ENCODE measurements around the gene VAC14. TPM values are rescaled to one million over a fixed set of nuclear protein-coding genes. Genes with fewer than 3 reads are reported as not detected.

Gene VAC14
- total and polyA plus RNA-seq, 2 of the 8 experiments (the other 6 are each of a cell fraction or from before 2014, with no cell fraction given) = 56.0 to 108 TPM

DNA sequence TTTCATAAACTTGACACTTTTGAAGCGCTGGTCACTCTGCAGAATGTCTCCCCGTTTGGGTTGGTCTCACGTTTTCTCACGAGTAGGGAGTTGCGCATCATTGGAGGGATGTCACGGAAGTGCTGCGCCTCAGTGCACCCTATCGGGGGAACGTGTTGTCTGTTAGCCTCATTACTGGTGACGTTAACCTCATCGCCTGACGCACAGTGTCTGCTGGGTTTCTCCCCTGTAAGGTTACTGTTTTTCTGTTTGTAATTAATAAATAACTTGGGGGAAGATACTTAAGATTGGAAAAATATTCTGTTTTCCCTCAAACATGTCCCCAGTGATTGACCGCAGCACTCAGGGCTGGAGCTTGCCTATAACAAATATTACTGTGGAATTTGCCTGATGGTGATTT, 26.7 kb downstream of the VAC14 start:
- no peaks in the 10 kb centered on the region for H3K27me3 ChIP-seq (replicated peaks in 1 of 4; ENCODE audit: control insufficient read depth in 3 of 4, extremely low read depth in 1 of 4, insufficient read depth in 3 of 4, low read length in 3 of 4)
- H3K4me2 ChIP-seq (ENCODE audit: insufficient read depth in 1 of 2, low read depth in 2 of 2, low read length in 2 of 2) = no peak overlapping the region
- H3K23ac ChIP-seq (ENCODE audit: insufficient read length) = no peak overlapping the region
- ChIA-PET POLR2A (ENCODE audit: partially characterized antibody) (interaction anchor here (0.6 kb wide), 1 partner anchor 203 kb away, joined by 3 read pairs; no protein-coding TSS in a partner anchor), CTCF (ENCODE audit: partially characterized antibody) (interaction anchor here (1.0 to 5.8 kb wide), 4 partner anchors 14 to 95 kb away, joined by 4 to 141 read pairs (median 10); no protein-coding TSS in a partner anchor)
- no peak overlapping the region for H2AFZ ChIP-seq (ENCODE audit: low read length)
- no peak for DNase-seq (ENCODE audit: low read depth in 1 of 2, low spot score in 2 of 2)
- no peak for FAIRE-seq
- H2BK12ac ChIP-seq (ENCODE audit: low read depth, low read length) = no peak overlapping the region
- no peaks in the 10 kb centered on the region for H3K79me1 ChIP-seq (ENCODE audit: low read depth, low read length)
- H2BK15ac ChIP-seq (ENCODE audit: low read length) = no peak overlapping the region
- H3K4me3 ChIP-seq (ENCODE audit: extremely low read depth in 1 of 4, insufficient read depth in 2 of 4, low read depth in 3 of 4, low read length in 4 of 4) = no peak overlapping the region
- H3K18ac ChIP-seq (ENCODE audit: extremely low read depth, low read length) = no peak overlapping the region
- H3K4me1 ChIP-seq (replicated peaks in 1 of 4; ENCODE audit: control insufficient read depth in 3 of 4, insufficient read depth in 4 of 4, low read length in 3 of 4) = no peaks in the 10 kb centered on the region; a peak in 1 of 7 replicates
- no peak overlapping the region for H3K14ac ChIP-seq (ENCODE audit: insufficient read length)
- no peak overlapping the region for H2BK120ac ChIP-seq (replicated peaks; ENCODE audit: low read depth, low read length)
- H4K91ac ChIP-seq (replicated peaks; ENCODE audit: insufficient read length, low read length) = no peak overlapping the region
- no peaks in the 10 kb centered on the region for H3K79me2 ChIP-seq (ENCODE audit: control insufficient read depth in 1 of 2, insufficient read depth in 2 of 2, low read length in 2 of 2)
- 93% methylated on average over 13 of the region's 13 CpGs; no CpG with 5 or more reads in 1 of the 2 experiments for WGBS, 2 experiments (ENCODE audit: extremely low coverage in 1 of 2, insufficient coverage in 1 of 2, insufficient read length in 1 of 2, insufficient replicate concordance in 2 of 2, low coverage in 1 of 2, low lambda C conversion rate in 2 of 2, missing lambda C conversion rate in 1 of 2)
- no peak overlapping the region for H4K8ac ChIP-seq (ENCODE audit: extremely low read depth, insufficient read depth, low read length)
- no peaks in the 10 kb centered on the region for H3K9me3 ChIP-seq (ENCODE audit: insufficient read depth in 2 of 2, low read depth in 1 of 2, low read length in 1 of 2)
- H2AK5ac ChIP-seq (ENCODE audit: low read depth, low read length) = no peak overlapping the region
- no peak overlapping the region for H2BK5ac ChIP-seq (ENCODE audit: low read depth, low read length)
- no peak overlapping the region for H2BK20ac ChIP-seq (ENCODE audit: low read length)
- H3K9ac ChIP-seq (replicated peaks in 1 of 4; ENCODE audit: extremely low read depth in 1 of 4, low read depth in 3 of 4, low read length in 3 of 4) = no peak overlapping the region
- H3K56ac ChIP-seq (replicated peaks; ENCODE audit: insufficient read length, low read depth, low read length) = no peak overlapping the region
- no peaks in the 10 kb centered on the region for H3K23me2 ChIP-seq (ENCODE audit: low read depth, low read length)
- no peak overlapping the region for H4K5ac ChIP-seq (ENCODE audit: insufficient read length, low read depth, low read length)
- H3K4ac ChIP-seq (replicated peaks; ENCODE audit: insufficient read length, low read depth, low read length) = no peak overlapping the region
- H3K27ac ChIP-seq (ENCODE audit: low read depth, low read length) = no peak overlapping the region
- no peak for TF ChIP-seq RXRA (IDR thresholded peaks at IDR 0.05; ENCODE audit: insufficient read depth, low read depth, low read length)
- TF ChIP-seq HDAC2 (IDR thresholded peaks at IDR 0.05; ENCODE audit: borderline replicate concordance in 1 of 2, low read depth in 2 of 2, low read length in 2 of 2) = no peak
- no peak for TF ChIP-seq SRF (IDR thresholded peaks at IDR 0.05; ENCODE audit: low read depth, low read length)
- no peak for TF ChIP-seq RFX5 (IDR thresholded peaks at IDR 0.05; ENCODE audit: borderline replicate concordance, low read depth, low read length)
- TF ChIP-seq BCL11A (IDR thresholded peaks at IDR 0.05; ENCODE audit: low read depth in 2 of 2, low read length in 2 of 2) = no peak
- TF ChIP-seq RBBP5 (IDR thresholded peaks at IDR 0.05; ENCODE audit: borderline replicate concordance, low read depth, low read length) = no peak
- TF ChIP-seq, protein P1, sequence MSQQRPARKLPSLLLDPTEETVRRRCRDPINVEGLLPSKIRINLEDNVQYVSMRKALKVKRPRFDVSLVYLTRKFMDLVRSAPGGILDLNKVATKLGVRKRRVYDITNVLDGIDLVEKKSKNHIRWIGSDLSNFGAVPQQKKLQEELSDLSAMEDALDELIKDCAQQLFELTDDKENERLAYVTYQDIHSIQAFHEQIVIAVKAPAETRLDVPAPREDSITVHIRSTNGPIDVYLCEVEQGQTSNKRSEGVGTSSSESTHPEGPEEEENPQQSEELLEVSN (IDR thresholded peaks at IDR 0.05) = no peak
- no peak for TF ChIP-seq SP4 (IDR thresholded peaks at IDR 0.05; ENCODE audit: low read length)
- no peak for TF ChIP-seq CEBPB (IDR thresholded peaks at IDR 0.05; ENCODE audit: low read depth, low read length)
- TF ChIP-seq, protein P2, sequence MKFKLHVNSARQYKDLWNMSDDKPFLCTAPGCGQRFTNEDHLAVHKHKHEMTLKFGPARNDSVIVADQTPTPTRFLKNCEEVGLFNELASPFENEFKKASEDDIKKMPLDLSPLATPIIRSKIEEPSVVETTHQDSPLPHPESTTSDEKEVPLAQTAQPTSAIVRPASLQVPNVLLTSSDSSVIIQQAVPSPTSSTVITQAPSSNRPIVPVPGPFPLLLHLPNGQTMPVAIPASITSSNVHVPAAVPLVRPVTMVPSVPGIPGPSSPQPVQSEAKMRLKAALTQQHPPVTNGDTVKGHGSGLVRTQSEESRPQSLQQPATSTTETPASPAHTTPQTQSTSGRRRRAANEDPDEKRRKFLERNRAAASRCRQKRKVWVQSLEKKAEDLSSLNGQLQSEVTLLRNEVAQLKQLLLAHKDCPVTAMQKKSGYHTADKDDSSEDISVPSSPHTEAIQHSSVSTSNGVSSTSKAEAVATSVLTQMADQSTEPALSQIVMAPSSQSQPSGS (IDR thresholded peaks at IDR 0.05; ENCODE audit: low read length) = no peak
- TF ChIP-seq TAF1 (IDR thresholded peaks at IDR 0.05; ENCODE audit: low read depth, low read length) = no peak
- H4K20me1 ChIP-seq (replicated peaks in 1 of 2; ENCODE audit: control insufficient read depth in 1 of 2, insufficient read depth in 2 of 2, low read length in 2 of 2) = peaks cover 3 to 8% of the 10 kb centered on the region in 2 experiments
- H3K36me3 ChIP-seq (ENCODE audit: control insufficient read depth in 2 of 4, insufficient read depth in 4 of 4, low read length in 3 of 4) = peaks cover 0 to 10% (median 4%) of the 10 kb centered on the region in 4 experiments; a peak in 5 of 8 replicates
